IMR-90 (cell line): ENCODE results near the gene ZNF593. TPM values are rescaled to one million over a fixed set of nuclear protein-coding genes. Genes with fewer than 3 reads are reported as not detected.
A peak's percentile ranks its signal among the peaks of the same experiment; 100 is the strongest.

Source experiments
- ATAC-seq: fragments of 200-7000 bp; cut with Tn5 transposase; 2 replicates; pipeline ENCODE4 v1.9.1; 2020; ENCODE audit warnings: low read depth, mild to moderate bottlenecking, moderate library complexity
- BruUV-seq: library from RNA; stranded (reverse); fragments of 400-500 nt; replicated peaks from 2 replicates; lab custom pipeline; 2021; lab: Mats Ljungman, UMichigan
- CTCF ChIA-PET: fragments of 300-600 bp; formaldehyde crosslinking; extraction: SDS; loops from one replicate; lab custom pipeline; 2021; ENCODE audit warnings: antibody characterized with exemption; lab: Yijun Ruan, JAX
- POLR2A ChIA-PET: fragments of 300-600 bp; sonication (Branson Sonifier 250); formaldehyde crosslinking; loops from one replicate; lab custom pipeline; 2022; ENCODE audit warnings: antibody characterized with exemption; ENCODE audit not compliant: unreplicated experiment; lab: Charles Lee
- DNase-seq: peaks from one replicate; pipeline ENCODE4 v3.0.0; 2013
- H2AFZ ChIP-seq: replicated peaks from 2 replicates; pipeline ENCODE3; 2013; ENCODE audit warnings: low read length, mild to moderate bottlenecking; ENCODE audit not compliant: poor library complexity
- H2AK5ac ChIP-seq: 2 replicates; pipeline ENCODE4 v1.6.1; 2013; ENCODE audit warnings: low read depth, low read length, inconsistent platforms
- H2AK9ac ChIP-seq: replicated peaks from 2 replicates; pipeline ENCODE3; 2013; ENCODE audit warnings: mild to moderate bottlenecking, low read depth, low read length, moderate library complexity; ENCODE audit not compliant: poor library complexity
- H2BK120ac ChIP-seq: 2 replicates; pipeline ENCODE4 v1.6.1; 2013; ENCODE audit warnings: low read depth, low read length, inconsistent platforms
- H2BK15ac ChIP-seq: 3 replicates; pipeline ENCODE4 v1.6.1; 2013; ENCODE audit warnings: low read depth, low read length, inconsistent platforms
- H2BK20ac ChIP-seq: 2 replicates; pipeline ENCODE4 v1.6.1; 2013; ENCODE audit warnings: low read depth, mild to moderate bottlenecking, inconsistent platforms, low read length, moderate library complexity
- H2BK5ac ChIP-seq: 2 replicates; pipeline ENCODE4 v1.6.1; 2013; ENCODE audit warnings: mild to moderate bottlenecking, low read depth, low read length, inconsistent platforms; ENCODE audit not compliant: poor library complexity, severe bottlenecking
- H3K14ac ChIP-seq: replicated peaks from 2 replicates; pipeline ENCODE4 v1.6.1; 2013; ENCODE audit warnings: low read depth, low read length, inconsistent platforms
- H3K18ac ChIP-seq: 2 replicates; pipeline ENCODE4 v1.6.1; 2013; ENCODE audit warnings: low read depth, low read length, control low read depth
- H3K23ac ChIP-seq: 2 replicates; pipeline ENCODE4 v1.6.1; 2013; ENCODE audit warnings: low read depth, low read length, inconsistent platforms
- H3K27ac ChIP-seq: 2 replicates; pipeline ENCODE4 v1.5.1; 2013; ENCODE audit warnings: mild to moderate bottlenecking, control low read depth, low read length; ENCODE audit not compliant: insufficient read depth
- H3K27me3 ChIP-seq: 2 replicates; pipeline ENCODE4 v1.6.1; 2013; ENCODE audit warnings: low read length; ENCODE audit not compliant: control insufficient read depth, insufficient read depth
- H3K36me3 ChIP-seq: 2 replicates; pipeline ENCODE4 v1.6.1; 2013; ENCODE audit warnings: low read length, mixed read lengths; ENCODE audit not compliant: control insufficient read depth, insufficient read depth
- H3K4ac ChIP-seq: 2 replicates; pipeline ENCODE4 v1.6.1; 2013; ENCODE audit warnings: low read depth, low read length, inconsistent platforms
- H3K4me1 ChIP-seq: 2 replicates; pipeline ENCODE4 v1.6.1; 2013; ENCODE audit warnings: low read length, mixed read lengths; ENCODE audit not compliant: control insufficient read depth, insufficient read depth
- H3K4me2 ChIP-seq: 2 replicates; pipeline ENCODE4 v1.6.1; 2013; ENCODE audit warnings: low read depth, mild to moderate bottlenecking, control low read depth, low read length, moderate library complexity
- H3K4me3 ChIP-seq: 2 replicates; pipeline ENCODE4 v1.5.1; 2013; ENCODE audit warnings: low read depth, mild to moderate bottlenecking, control low read depth, low read length, moderate library complexity; ENCODE audit not compliant: insufficient read depth
- H3K56ac ChIP-seq: 2 replicates; pipeline ENCODE4 v1.6.1; 2013; ENCODE audit warnings: low read length, inconsistent platforms; ENCODE audit not compliant: insufficient read depth; ENCODE audit errors: extremely low read depth
- H3K79me1 ChIP-seq, 2 experiments: 2 replicates each; pipeline ENCODE4 v1.6.1; 2013; ENCODE audit warnings: low read length in 2 of 2, inconsistent platforms in 1 of 2, low read depth in 1 of 2
- H3K9ac ChIP-seq: 2 replicates; pipeline ENCODE4 v1.6.1; 2013; ENCODE audit warnings: low read depth, low read length, control low read depth
- H3K9me1 ChIP-seq: 2 replicates; pipeline ENCODE4 v1.6.1; 2013; ENCODE audit warnings: low read length, inconsistent platforms; ENCODE audit not compliant: insufficient read depth
- H3K9me3 ChIP-seq: 2 replicates; pipeline ENCODE4 v1.6.1; 2013; ENCODE audit warnings: low read length; ENCODE audit not compliant: control insufficient read depth, insufficient read depth
- H4K20me1 ChIP-seq: 2 replicates; pipeline ENCODE4 v1.6.1; 2013; ENCODE audit warnings: low read length, inconsistent platforms; ENCODE audit not compliant: insufficient read depth
- H4K5ac ChIP-seq: 2 replicates; pipeline ENCODE4 v1.6.1; 2013; ENCODE audit warnings: mild to moderate bottlenecking, low read depth, low read length, control low read depth
- H4K8ac ChIP-seq, 2 experiments: 2 replicates each; pipeline ENCODE4 v1.6.1; 2013; ENCODE audit warnings: low read depth in 2 of 2, low read length in 2 of 2, control low read depth in 1 of 2, inconsistent platforms in 1 of 2
- H4K91ac ChIP-seq: 2 replicates; pipeline ENCODE4 v1.6.1; 2013; ENCODE audit warnings: low read depth, low read length, inconsistent platforms; ENCODE audit not compliant: insufficient read depth
- BHLHE40 ChIP-seq: fragments of 150-350 bp; IDR thresholded peaks from 2 replicates; pipeline ENCODE4 v1.6.1; 2016; ENCODE audit warnings: mild to moderate bottlenecking, low read depth, low read length
- CHD1 ChIP-seq: IDR thresholded peaks from 2 replicates; pipeline ENCODE4 v1.6.1; 2012; ENCODE audit warnings: low read depth, low read length, improper control_type of control experiment
- FOS ChIP-seq: fragments of 150-350 bp; IDR thresholded peaks from 2 replicates; pipeline ENCODE4 v1.6.1; 2016; ENCODE audit warnings: low read depth, low read length
- MAZ ChIP-seq: IDR thresholded peaks from 2 replicates; pipeline ENCODE4 v1.6.1; 2012; ENCODE audit warnings: low read depth, mild to moderate bottlenecking, low read length, improper control_type of control experiment, moderate library complexity, borderline replicate concordance
- MXI1 ChIP-seq: IDR thresholded peaks from 2 replicates; pipeline ENCODE4 v1.6.1; 2012; ENCODE audit warnings: low read depth, mild to moderate bottlenecking, low read length, moderate library complexity, borderline replicate concordance
- RCOR1 ChIP-seq: IDR thresholded peaks from 2 replicates; pipeline ENCODE4 v1.6.1; 2012; ENCODE audit warnings: mild to moderate bottlenecking, low read length, improper control_type of control experiment; ENCODE audit not compliant: insufficient replicate concordance
- SMC3 ChIP-seq: fragments of 150-350 bp; IDR thresholded peaks from 2 replicates; pipeline ENCODE4 v1.6.1; 2016; ENCODE audit warnings: low read depth, mild to moderate bottlenecking, antibody characterized with exemption, low read length, moderate library complexity
- WGBS, 2 experiments: methylation state at CpG; one replicate each; pipeline versions ENCODE4 v1.1.5 to v1.1.7; 2013; ENCODE audit warnings: missing lambda C conversion rate in 2 of 2; ENCODE audit not compliant: insufficient read length in 1 of 2; ENCODE audit errors: extremely low coverage in 2 of 2; 5-methylcytosine and 5-hydroxymethylcytosine counted together
- dilution Hi-C: fragments of 300-500 bp; cut with HindIII; formaldehyde crosslinking; loops from one replicate; pipeline ENCODE4 v1.14.3; 2018; ENCODE audit warnings: low sequenced_read_pairs; ENCODE audit not compliant: unreplicated experiment
- in situ Hi-C: fragments of 300-500 bp; cut with MboI; formaldehyde crosslinking; loops from 3 replicates; pipeline ENCODE4 v1.14.3; 2019; ENCODE audit warnings: low sequenced_read_pairs, inconsistent platforms, mixed read lengths
- intact Hi-C: fragments of 100-400 bp; cut with micrococcal nuclease; formaldehyde crosslinking; loops from 2 replicates; pipeline ENCODE4 v1.10.0; 2022
- polyA plus RNA-seq, 3 experiments: library from polyadenylated mRNA; depleted of rRNA; stranded (reverse); fragments of >200 nt; gene quantifications; 2 replicates each; pipeline ENCODE4 v1.2.3, GENCODE V29; 2012; ENCODE audit warnings: low replicate concordance in 1 of 3
- total RNA-seq: library from RNA; depleted of rRNA; stranded (reverse); fragments of >200 nt; gene quantifications from 2 replicates; pipeline ENCODE4 v1.2.3, GENCODE V29; 2012
- TF ChIP-seq, protein P1 (sequence below): conservative IDR thresholded peaks from 2 replicates; pipeline ENCODE4 v1.5.1; 2012; ENCODE audit warnings: mild to moderate bottlenecking, low read depth, low read length, improper control_type of control experiment

The ZNF593 gene
- total and polyA plus RNA-seq, 2 of the 4 experiments (the other 2 are of a cell fraction): 22.2 to 57.7 TPM

DNA sequence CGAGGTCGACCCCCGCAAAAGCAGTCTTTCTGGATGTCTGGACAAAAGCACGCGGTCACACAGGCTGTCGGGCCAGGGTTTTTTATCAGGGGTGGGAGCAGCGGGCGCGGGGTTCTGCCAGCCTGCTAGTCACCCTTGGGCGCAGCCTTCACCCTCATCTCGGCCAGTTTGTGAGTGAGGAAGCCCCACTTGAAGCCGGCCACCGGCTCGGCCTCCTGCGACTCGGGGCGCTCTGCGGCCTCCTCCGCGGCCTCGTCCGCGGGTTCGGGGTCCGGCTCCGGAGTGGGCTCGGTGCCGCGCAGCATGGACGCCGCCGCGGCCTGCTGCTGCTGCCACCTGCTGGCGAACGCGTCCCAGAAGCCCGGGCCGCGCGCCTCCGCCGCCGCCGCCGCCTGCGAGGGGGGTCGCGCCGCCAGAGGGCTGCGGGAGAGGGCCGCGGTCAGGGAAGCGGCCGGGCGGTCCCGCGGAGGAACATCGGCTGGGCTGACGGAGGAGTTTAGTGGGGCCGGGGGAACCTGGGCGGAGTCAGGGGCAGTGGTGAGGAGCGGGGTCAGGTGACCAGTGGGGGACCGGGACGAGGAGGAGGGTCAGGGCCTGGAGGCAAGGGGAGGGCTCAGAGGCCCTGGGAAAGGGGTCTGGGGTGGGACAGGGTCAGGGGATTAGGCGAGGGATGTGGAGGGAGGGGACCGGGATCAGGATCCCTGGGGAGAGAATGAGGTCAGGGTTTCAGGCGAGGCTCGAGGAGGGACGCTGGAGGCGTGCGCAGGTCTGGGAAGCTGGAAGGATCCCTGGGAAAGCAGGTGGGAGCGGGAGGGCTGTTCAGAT, 5.5 kb upstream of the ZNF593 start (continued):
- no peak for TF ChIP-seq BHLHE40

DNA sequence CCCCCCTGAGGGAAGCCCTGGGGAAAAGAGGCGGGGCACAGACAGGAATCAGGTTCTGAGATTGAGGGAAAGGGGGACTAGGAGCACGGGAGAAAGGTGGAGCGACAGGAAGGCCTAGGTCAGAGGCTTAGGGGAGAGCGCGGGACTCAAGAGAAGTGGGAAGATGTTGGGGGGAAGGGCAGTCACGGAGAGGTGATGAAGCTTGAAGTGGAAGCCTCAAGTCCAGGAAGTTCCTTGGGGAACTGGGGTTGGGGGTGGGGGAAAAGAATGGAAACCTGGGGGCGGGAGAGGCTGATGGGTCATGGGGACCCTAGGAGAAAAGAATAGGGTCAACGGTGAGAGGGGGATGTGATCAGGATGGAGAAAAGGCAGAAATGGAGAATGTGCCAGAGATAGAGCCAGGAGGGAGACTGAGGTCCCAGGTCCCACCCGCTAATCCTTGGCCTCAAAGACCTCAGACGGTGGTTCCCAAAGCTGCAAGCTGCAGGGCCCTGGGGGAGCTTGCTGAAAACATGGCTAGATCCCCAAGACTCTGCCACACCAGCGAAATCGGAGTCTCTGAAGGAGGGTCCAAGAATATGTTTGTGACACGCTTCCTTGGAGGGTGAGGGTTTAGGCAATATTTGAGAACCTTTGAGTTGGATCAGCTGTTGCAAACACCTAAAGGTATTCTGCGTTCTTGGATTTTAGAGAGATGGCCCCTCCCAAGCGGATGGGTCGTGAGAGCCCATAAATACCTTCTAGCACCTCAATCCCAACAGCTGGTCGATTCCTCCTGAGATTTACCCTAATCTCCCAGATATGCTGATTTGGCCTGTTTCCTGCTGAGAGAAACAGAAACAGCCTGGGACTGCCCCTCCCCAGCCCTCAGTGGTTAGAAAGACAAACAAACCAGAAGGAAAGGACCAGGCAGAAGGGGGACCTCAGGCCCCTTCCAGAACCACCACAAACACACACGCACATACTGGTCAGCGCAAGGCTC, 4.6 kb upstream of the ZNF593 start:
- no TSS peak for BruUV-seq
- no peak overlapping the region for H3K4me2 ChIP-seq
- no peak overlapping the region for H3K9ac ChIP-seq
- H4K8ac ChIP-seq: no peak overlapping the region
- H3K36me3 ChIP-seq: no peaks in the 10 kb centered on the region
- ATAC-seq (no peak), DNase-seq (peak; percentile 23)
- peaks cover 12% of the 10 kb centered on the region; the same call in 1 of the 2 replicates for H3K27me3 ChIP-seq
- no peak overlapping the region for H3K18ac ChIP-seq
- no peak overlapping the region for H2AK9ac ChIP-seq
- no peaks in the 10 kb centered on the region for H3K9me3 ChIP-seq
- intact Hi-C loops (loop anchor here (1.0 to 5.0 kb wide), 3 partner anchors 60 to 129 kb away; partner anchors contain the start of gene CEP85), dilution Hi-C loops (no loop called here), in situ Hi-C loops (no loop called here)
- H3K4ac ChIP-seq: no peak overlapping the region
- POLR2A ChIA-PET: no interaction called here
- H2AFZ ChIP-seq: peak overlapping the region; percentile 18
- TF ChIP-seq MXI1 (no peak), RCOR1 (no peak), MAZ (no peak), BHLHE40 (no peak), FOS (no peak), SMC3 (no peak), CHD1 (no peak)
- TF ChIP-seq, protein P1, sequence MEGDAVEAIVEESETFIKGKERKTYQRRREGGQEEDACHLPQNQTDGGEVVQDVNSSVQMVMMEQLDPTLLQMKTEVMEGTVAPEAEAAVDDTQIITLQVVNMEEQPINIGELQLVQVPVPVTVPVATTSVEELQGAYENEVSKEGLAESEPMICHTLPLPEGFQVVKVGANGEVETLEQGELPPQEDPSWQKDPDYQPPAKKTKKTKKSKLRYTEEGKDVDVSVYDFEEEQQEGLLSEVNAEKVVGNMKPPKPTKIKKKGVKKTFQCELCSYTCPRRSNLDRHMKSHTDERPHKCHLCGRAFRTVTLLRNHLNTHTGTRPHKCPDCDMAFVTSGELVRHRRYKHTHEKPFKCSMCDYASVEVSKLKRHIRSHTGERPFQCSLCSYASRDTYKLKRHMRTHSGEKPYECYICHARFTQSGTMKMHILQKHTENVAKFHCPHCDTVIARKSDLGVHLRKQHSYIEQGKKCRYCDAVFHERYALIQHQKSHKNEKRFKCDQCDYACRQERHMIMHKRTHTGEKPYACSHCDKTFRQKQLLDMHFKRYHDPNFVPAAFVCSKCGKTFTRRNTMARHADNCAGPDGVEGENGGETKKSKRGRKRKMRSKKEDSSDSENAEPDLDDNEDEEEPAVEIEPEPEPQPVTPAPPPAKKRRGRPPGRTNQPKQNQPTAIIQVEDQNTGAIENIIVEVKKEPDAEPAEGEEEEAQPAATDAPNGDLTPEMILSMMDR: no peak
- 0 out of 2 replicates have a peak, but pooled peaks cover 3% of the 10 kb centered on the region for H3K9me1 ChIP-seq
- H4K91ac ChIP-seq: no peak overlapping the region
- H4K20me1 ChIP-seq: no peaks in the 10 kb centered on the region
- H2BK120ac ChIP-seq: no peak overlapping the region
- no peak overlapping the region for H3K4me3 ChIP-seq
- no peak overlapping the region for H3K23ac ChIP-seq
- H3K79me1 ChIP-seq: peaks cover 1 to 4% of the 10 kb centered on the region in 2 experiments
- no peak overlapping the region for H2AK5ac ChIP-seq
- H2BK20ac ChIP-seq: no peak overlapping the region
- H2BK5ac ChIP-seq: no peak overlapping the region
- H3K27ac ChIP-seq: no peak overlapping the region
- no peak overlapping the region for H3K14ac ChIP-seq
- no peak overlapping the region for H4K5ac ChIP-seq
- CTCF ChIA-PET: interaction anchor here (0.5 to 1.2 kb wide), 4 partner anchors 20 to 623 kb away, joined by 3 to 5 read pairs (median 3); no protein-coding TSS in a partner anchor
- H3K56ac ChIP-seq: no peak overlapping the region
- H2BK15ac ChIP-seq: no peak overlapping the region
- peaks cover 4% of the 10 kb centered on the region for H3K4me1 ChIP-seq
- WGBS, 2 experiments: 64% methylated on average over 8 of the region's 19 CpGs; no CpG with 5 or more reads in 1 of the 2 experiments
